ENCODE results near the gene AKAP13. TPM values are rescaled to one million over a fixed set of nuclear protein-coding genes. Genes with fewer than 3 reads are reported as not detected.
A peak's percentile ranks its signal among the peaks of the same experiment; 100 is the strongest.

The AKAP13 gene
- total and polyA plus RNA-seq, 2 of the 13 experiments (the other 11 are each of a cell fraction or from before 2014, with no cell fraction given): 6.7 to 27.1 TPM

GRCh38 chr15:85793641-85794597 is 413.5 kb downstream of the AKAP13 start (continued):
- TF ChIP-seq THAP8 (CRISPR knock-in tag; IDR thresholded peaks at IDR 0.05; ENCODE audit: borderline replicate concordance) (no peak), NBN (conservative IDR thresholded peaks at IDR 0.05) (no peak), GZF1 (CRISPR knock-in tag; IDR thresholded peaks at IDR 0.05) (no peak), ZNF740 (CRISPR knock-in tag; IDR thresholded peaks at IDR 0.05) (no peak), ZNF746 (CRISPR knock-in tag; IDR thresholded peaks at IDR 0.05) (no peak), XBP1 (CRISPR knock-in tag; IDR thresholded peaks at IDR 0.05) (no peak), ZNF263 (CRISPR knock-in tag; IDR thresholded peaks at IDR 0.05) (no peak), ZNF414 (CRISPR knock-in tag; IDR thresholded peaks at IDR 0.05) (0 out of 2 replicates have a peak, but pooled peaks have one; percentile 50), TBX3 (IDR thresholded peaks at IDR 0.05; ENCODE audit: borderline replicate concordance) (no peak), ZNF570 (CRISPR knock-in tag; IDR thresholded peaks at IDR 0.05; ENCODE audit: borderline replicate concordance) (no peak), SAP130 (CRISPR knock-in tag; IDR thresholded peaks at IDR 0.05; ENCODE audit: low read depth) (peak; percentile 64), HNRNPL (IDR thresholded peaks at IDR 0.05; ENCODE audit: low read depth, low read length) (no peak), HOXA7 (CRISPR knock-in tag; IDR thresholded peaks at IDR 0.05) (no peak), DZIP1 (CRISPR knock-in tag; IDR thresholded peaks at IDR 0.05) (no peak), SATB2 (CRISPR knock-in tag; IDR thresholded peaks at IDR 0.05) (no peak), ZNF839 (CRISPR knock-in tag; IDR thresholded peaks at IDR 0.05; ENCODE audit: borderline replicate concordance) (peak; percentile 4; the same call in 1 of the 2 replicates), ESRRA (CRISPR knock-in tag; IDR thresholded peaks at IDR 0.05; ENCODE audit: low read depth) (0 out of 2 replicates have a peak, but pooled peaks have one; percentile 5), PAF1 (CRISPR knock-in tag; IDR thresholded peaks at IDR 0.05) (no peak), PLRG1 (conservative IDR thresholded peaks at IDR 0.05) (no peak), TBX2 (CRISPR knock-in tag; IDR thresholded peaks at IDR 0.05; ENCODE audit: borderline replicate concordance) (no peak), ZNF431 (CRISPR knock-in tag; IDR thresholded peaks at IDR 0.05; ENCODE audit: borderline replicate concordance, low read depth) (no peak), ZNF138 (CRISPR knock-in tag; IDR thresholded peaks at IDR 0.05; ENCODE audit: low read depth) (no peak), ZNF607 (CRISPR knock-in tag; IDR thresholded peaks at IDR 0.05; ENCODE audit: borderline replicate concordance) (no peak), EZH2 (conservative IDR thresholded peaks at IDR 0.05; ENCODE audit: low read depth, low read length) (no peak), TAF15 (IDR thresholded peaks at IDR 0.05; ENCODE audit: low read depth, low read length, poor library complexity, severe bottlenecking) (no peak), DPF2 (CRISPR knock-in tag; IDR thresholded peaks at IDR 0.05; ENCODE audit: borderline replicate concordance, low read depth) (no peak), PITX1 (CRISPR knock-in tag; IDR thresholded peaks at IDR 0.05) (peak; percentile 13; the same call in 1 of the 2 replicates)
